AG09309 (cell line): ENCODE measurements around the gene MASP2.
"Not testable (repeated sequence)": the region's sequence is repeated elsewhere in the genome, so short reads cannot be mapped to it uniquely, and the experiment has no call there.

Experiments used
- DNase-seq: peaks from one replicate; pipeline ENCODE4 v3.0.0-alpha.2; 2010; ENCODE audit warnings: low read depth
- H3K4me3 ChIP-seq: 2 replicates; pipeline ENCODE4 v1.5.1; 2011; ENCODE audit warnings: mild to moderate bottlenecking, low read depth, low read length, moderate library complexity; ENCODE audit not compliant: control insufficient read depth
- TF ChIP-seq, protein P1 (sequence below): IDR thresholded peaks from 2 replicates; pipeline ENCODE4 v1.5.1; 2011; ENCODE audit warnings: mild to moderate bottlenecking, low read depth, low read length, inconsistent platforms; ENCODE audit not compliant: insufficient read depth, control insufficient read depth; ENCODE audit errors: missing control alignments

MASP2 gene

DNA sequence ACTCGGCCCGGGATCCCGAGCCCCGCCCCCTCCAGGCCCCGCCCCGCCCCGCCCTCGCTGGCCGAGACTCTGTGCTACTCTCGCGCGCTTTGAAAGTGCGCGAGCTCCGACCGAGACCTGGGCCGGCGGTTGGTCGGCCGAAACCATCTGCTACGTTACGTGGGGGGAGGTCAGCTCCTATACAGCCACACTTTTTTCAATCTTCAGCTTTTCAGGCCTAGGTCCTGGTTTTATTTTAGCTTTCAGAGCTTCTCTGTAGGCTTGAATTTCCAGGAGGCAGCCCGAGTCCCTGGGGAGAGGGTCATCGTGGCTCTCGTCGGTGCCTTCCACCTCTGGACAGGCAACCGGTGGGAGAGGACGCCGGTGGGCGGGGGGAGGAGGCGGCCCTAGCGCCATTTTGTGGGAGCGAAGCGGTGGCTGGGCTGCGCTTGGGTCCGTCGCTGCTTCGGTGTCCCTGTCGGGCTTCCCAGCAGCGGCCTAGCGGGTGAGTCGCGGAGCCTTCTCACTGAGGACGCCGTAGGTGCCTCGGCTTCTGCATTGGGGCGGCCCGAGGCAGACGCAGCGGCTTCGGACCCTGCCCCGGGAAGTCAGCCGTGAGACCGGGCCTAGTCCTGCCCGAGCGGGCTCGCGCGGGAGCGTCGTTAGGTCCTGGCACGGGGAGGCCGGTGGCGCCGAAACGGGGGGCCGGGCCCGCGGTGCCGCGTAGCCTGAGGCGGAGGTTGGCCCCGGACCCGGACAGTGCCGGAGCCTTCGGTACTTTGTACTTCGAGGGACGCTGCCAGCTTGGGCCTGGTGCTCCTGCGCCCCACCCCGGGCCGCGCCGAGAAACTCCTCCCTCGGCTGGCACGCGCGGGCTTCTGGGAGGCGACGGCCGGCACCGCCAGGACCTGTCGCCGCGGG lies 34.5 kb downstream of the MASP2 start, which contains the start of gene TARDBP:
TARDBP (plus strand) TSS at position 395 of the 900 bp plus-strand sequence. CDS start 1,074 bp downstream, outside the sequence.
- TF ChIP-seq, protein P1, sequence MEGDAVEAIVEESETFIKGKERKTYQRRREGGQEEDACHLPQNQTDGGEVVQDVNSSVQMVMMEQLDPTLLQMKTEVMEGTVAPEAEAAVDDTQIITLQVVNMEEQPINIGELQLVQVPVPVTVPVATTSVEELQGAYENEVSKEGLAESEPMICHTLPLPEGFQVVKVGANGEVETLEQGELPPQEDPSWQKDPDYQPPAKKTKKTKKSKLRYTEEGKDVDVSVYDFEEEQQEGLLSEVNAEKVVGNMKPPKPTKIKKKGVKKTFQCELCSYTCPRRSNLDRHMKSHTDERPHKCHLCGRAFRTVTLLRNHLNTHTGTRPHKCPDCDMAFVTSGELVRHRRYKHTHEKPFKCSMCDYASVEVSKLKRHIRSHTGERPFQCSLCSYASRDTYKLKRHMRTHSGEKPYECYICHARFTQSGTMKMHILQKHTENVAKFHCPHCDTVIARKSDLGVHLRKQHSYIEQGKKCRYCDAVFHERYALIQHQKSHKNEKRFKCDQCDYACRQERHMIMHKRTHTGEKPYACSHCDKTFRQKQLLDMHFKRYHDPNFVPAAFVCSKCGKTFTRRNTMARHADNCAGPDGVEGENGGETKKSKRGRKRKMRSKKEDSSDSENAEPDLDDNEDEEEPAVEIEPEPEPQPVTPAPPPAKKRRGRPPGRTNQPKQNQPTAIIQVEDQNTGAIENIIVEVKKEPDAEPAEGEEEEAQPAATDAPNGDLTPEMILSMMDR, result no peak
- peak; percentile 48 for DNase-seq
- peak within 1 kb of the TSS; percentile 82 for H3K4me3 ChIP-seq

DNA sequence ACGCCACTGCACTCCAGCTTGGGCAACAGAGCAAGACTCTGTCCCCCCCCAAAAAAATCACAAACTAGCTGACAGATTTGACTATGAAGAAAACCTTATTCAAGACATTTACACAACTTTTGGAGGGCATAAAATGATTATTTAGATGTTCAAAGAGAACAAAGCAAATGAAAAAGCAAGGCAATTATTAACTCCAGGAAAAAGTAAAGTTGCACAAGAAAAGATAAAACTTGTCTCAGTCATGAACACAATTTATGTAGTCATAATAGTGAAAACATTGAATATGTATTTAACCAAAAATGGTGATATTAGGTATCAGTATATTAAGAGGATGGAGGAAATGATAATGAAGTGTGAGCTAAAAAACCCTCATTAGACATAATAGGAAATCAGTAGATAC lies 46.5 kb downstream of the MASP2 start:
- TF ChIP-seq, protein P1, result no peak
- no peak for DNase-seq
- H3K4me3 ChIP-seq, result no peak overlapping the region

DNA sequence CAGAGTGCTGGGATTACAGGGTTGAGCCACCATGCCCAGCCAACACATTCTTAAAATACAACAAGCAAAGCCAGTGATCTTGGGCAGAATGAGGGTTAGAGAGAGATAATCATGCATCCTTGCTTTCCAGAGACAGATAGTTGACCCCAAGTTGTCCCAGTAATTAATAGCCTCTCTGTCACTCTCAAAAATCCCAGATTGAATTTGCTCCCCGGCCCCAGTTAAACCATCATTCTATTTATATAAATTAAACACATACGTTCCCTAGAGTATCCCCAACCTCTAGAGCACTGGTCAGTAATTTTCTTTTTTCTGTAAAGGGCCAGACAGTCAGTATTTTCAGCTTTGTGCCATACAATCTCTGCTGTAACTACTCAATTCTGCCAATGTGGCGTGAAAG lies 50.9 kb downstream of the MASP2 start:
- DNase-seq, result no peak
- TF ChIP-seq, protein P1, result no peak
- H3K4me3 ChIP-seq, result no peak overlapping the region

DNA sequence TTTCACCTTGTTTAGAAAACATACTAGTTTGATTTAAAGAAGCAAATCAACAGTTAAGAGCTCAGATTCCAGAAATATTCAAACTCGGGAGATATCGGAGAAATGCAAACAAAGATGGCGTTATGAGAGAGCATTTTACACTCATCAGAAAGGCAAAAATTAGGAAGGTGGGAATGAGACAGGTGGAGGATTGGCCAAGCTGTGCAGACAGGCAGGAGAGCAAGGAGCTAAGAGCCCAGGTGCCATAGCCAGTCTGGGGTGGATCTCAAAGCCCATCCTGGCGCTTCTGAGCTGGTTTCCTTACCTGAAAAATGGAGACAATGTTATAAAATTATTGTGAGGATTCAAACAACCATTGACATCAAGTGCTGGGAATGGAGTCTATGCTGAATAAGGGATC lies 54.2 kb downstream of the MASP2 start:
- TF ChIP-seq, protein P1, result no peak
- DNase-seq, result no peak
- H3K4me3 ChIP-seq, result no peak overlapping the region

DNA sequence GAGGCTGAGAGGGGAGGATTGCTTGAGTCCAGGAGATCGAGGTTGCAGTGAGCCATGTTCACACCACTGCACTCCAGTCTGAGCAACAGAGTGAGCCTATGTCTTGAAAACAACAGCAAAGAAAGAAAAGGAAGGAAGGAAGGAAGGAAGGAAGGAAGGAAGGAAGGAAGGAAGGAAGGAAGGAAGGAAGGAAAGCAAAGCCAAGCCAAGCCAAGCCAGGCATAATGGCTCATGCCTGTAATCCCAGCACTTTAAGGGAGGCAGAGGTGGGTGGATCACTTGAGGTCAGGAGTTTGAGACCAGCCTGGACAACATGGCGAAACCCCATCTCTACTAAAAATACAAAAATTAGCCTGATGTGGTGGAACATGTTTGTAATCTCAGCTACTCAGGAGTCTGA lies 55.0 kb downstream of the MASP2 start:
- DNase-seq, H3K4me3 ChIP-seq: not testable (repeated sequence)

DNA sequence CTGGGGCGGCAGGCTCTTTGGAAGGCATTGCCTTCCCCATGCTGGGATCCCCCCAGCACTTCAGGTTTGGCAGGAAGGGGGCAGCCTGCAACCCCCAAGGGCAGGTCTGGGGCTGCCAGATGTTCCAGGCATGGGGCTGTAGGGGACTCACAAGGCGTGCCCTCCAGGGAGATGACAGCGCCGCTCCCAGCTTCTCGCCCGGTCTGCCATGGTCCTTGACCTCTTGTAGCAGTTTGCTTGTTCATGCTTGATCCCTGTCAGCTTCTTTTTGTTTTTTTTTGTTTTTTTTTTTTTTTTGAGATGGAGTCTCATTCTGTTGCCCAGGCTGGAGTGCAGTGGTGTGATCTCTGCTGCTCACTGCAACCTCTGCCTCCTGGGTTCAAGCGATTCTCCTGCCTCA lies 56.2 kb downstream of the MASP2 start:
- no peak for DNase-seq
- H3K4me3 ChIP-seq, result no peak overlapping the region
- TF ChIP-seq, protein P1, result no peak

DNA sequence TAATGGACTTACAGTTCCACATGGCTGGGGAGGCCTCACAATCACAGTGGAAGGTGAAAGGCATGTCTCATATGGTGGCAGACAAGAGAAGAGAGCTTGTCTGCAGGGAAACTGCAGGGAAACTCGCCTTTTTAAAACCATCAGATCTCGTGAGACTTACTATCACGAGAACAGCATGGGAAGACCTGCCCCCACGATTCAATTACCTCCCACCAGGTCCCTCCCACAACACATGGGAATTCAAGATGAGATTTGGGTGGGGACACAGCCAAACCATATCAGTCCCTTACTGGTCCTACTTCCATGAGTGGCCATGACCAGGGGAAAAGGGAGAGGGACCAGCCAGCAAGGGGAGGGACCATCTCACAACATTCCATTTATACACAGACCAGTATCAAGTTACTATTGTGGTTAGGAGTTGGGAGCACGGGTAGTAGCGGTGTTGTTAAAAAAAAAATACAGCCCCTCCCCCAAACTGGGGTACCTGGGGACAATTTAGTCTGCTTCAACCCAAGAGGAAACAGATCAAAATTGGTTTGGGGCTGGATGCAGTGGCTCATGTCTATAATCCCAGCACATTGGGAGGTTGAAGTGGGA lies 57.0 kb downstream of the MASP2 start:
- DNase-seq, H3K4me3 ChIP-seq: not testable (repeated sequence)

DNA sequence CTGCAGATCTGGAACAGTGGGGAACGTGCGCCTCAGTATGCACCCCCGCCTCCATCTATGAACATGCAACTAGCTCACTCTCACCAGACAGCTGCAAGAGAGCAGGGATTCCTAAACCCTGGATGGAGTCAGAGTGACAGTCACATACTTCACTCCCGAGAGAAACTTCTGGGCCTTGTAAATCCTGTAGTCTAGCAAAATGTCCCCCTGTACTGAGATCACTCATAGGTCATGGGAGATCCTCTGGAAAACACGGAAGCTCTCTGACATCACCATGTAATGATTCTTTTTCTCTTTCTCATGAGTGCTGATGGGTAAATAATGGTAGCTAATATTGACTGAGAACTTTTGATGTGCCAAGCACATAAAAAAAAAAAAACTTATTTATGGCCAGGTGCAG lies 57.9 kb downstream of the MASP2 start:
- DNase-seq, result no peak
- TF ChIP-seq, protein P1, result no peak
- H3K4me3 ChIP-seq, result no peak overlapping the region
